HG03565 (cell line): ENCODE measurements around the gene MAN2B1.
"Not testable (repeated sequence)": the region's sequence is repeated elsewhere in the genome, so short reads cannot be mapped to it uniquely, and the experiment has no call there.

Experiments used
- ATAC-seq: cut with Tn5 transposase; IDR thresholded peaks from one replicate; pipeline ENCODE4 v1.9.1; 2021; ENCODE audit warnings: mild to moderate bottlenecking, moderate library complexity; ENCODE audit not compliant: unreplicated experiment

The MAN2B1 gene

DNA sequence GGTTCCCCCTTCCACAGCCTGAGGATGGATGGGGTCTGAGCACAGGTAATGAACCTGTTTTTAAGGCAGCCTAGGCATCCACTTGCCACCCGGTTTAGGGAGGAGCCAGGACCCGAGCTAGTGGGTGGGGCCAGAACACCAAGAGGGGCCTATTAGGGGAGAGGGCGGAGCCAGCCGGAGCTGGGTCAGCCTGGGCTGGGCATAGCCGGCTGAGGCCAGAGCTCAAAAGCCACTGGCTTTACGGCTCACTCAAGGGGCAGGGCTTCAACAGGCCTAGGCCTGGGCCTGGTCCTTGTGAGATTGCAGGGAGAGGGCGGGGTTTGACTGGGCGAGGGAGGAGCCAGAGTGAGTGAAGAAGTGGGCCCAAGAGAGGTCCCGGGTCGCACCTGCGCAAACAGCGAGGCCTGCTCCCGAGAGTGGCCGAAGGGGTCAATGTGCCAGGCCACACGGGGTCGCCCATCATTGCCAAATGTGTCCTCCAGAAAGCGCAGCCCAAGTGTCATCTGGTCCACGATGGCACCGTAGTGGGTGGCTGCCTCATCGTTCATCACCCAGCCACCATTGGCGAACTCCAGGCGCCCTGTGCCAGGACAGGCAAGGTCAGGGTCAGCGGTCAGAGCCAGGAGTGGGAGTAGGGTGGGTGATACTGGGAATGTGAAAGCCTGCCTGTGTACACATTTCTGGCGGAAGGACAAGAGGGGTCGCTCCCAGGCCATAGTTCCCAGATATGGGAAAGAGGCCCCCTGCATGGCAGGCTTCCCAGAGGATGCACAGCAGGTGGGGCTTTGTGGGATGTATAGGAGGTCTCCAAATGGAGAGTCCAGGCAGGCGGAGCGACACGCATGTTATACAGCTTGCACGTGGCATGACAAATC lies 1.9 kb downstream of the MAN2B1 start:
- no peak for ATAC-seq

- ATAC-seq = no peak
Measured at GRCh38 chr19:12660980-12661379, 5.6 kb downstream of the MAN2B1 start.

- no peak for ATAC-seq
Measured at GRCh38 chr19:12657966-12658365, 8.6 kb downstream of the MAN2B1 start.

- no peak for ATAC-seq
Measured at GRCh38 chr19:12656899-12657571, 9.5 kb downstream of the MAN2B1 start.

GRCh38 chr19:12655546-12655945 lies 11.0 kb downstream of the MAN2B1 start:
- ATAC-seq = no peak

- no peak for ATAC-seq
Measured at GRCh38 chr19:12652219-12652618, 14.3 kb downstream of the MAN2B1 start.

- no peak for ATAC-seq
Measured at GRCh38 chr19:12649941-12650340, 16.6 kb downstream of the MAN2B1 start.

- no peak for ATAC-seq
Measured at GRCh38 chr19:12648088-12648487, 18.5 kb downstream of the MAN2B1 start.

DNA sequence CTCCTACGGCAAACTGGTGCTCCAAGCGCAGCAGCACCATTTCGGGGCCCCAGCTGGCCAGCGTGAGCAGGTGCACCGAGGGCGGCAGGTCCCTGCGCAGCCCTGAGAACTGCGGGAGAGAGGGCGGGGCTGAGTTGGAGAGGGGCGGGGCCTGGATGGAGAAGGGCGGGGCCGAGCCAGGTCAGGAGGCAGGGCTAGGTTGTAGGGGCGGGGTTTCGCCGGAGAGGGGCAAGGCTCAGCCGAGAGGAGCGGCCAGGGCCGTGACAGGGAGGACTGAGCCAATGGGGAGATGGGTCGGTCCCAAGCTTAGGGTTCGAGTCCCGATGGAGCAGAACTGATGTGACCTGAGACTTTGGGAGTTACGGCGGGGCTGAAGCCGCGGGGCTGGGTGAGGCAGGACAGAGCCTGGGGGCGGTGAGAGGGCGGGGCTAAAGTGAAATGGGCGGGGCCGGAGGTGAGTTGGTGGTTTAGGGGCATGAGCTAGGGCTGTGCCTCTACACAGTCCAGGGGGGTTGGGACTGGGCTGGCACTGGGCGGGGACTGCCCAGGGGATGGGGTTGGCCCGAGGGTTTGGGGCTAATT lies 19.0 kb downstream of the MAN2B1 start:
- no peak for ATAC-seq

DNA sequence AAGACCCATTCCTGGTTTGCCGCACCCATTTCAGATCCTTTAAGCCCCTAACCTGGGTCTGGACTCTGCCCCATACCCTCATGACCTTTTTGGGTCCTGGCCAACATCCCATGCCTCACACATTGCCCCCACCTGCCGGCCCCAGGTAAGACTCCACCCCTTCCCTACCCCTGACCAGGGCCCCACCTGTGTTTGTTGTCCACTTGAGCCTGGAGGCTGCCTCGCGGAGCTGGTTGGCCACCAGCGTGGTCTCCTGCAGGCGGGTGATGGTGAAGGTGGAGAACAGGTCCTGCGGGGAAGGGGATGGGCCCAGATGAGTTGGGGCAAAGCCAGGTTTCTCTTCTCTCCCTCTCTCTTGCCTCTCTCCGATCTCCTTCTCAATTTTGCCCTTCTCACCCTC lies 19.5 kb downstream of the MAN2B1 start:
- no peak for ATAC-seq

DNA sequence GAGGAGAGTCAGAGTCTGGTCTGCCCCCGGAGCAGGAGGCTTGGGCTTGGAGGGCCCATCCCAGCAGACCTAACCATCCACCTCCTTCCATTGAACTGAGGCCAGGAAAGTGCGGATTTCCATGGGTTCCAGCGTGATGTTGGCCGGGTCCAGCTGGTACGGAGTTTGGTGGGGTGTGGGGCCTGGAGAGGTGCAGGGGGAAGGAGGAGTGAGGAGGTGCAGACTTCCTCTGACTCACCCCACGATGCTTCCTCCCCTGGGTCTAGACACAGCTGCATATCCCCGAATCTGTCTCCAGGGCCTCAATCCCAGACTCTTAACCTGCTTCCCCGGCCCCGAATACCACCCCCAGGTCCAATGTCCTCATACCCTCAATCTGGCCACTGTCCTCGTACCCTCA lies 20.0 kb downstream of the MAN2B1 start:
- no peak for ATAC-seq

DNA sequence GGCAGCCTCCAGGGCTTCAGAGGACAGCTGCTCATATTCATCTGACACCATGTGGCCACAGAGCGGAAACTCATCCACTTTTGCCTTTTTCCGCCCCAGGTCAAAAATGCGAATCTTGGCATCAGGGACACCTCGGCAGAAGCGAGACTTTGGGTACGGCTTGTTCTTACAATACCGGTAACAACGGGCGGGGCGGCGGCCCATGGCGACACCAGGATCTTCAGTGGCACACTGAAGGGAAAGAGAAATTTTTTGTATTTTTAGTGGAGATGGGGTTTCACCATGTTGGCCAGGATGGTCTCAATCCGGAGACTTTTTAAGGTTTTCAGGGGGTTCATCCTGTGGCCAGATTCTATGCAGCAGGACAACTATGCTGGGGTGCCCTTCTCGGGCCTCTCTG lies 22.8 kb downstream of the MAN2B1 start:
- not testable (repeated sequence) for ATAC-seq

GRCh38 chr19:12642506-12642905 lies 24.0 kb downstream of the MAN2B1 start:
- ATAC-seq = no peak

GRCh38 chr19:12641456-12641855 lies 25.1 kb downstream of the MAN2B1 start:
- ATAC-seq = no peak

DNA sequence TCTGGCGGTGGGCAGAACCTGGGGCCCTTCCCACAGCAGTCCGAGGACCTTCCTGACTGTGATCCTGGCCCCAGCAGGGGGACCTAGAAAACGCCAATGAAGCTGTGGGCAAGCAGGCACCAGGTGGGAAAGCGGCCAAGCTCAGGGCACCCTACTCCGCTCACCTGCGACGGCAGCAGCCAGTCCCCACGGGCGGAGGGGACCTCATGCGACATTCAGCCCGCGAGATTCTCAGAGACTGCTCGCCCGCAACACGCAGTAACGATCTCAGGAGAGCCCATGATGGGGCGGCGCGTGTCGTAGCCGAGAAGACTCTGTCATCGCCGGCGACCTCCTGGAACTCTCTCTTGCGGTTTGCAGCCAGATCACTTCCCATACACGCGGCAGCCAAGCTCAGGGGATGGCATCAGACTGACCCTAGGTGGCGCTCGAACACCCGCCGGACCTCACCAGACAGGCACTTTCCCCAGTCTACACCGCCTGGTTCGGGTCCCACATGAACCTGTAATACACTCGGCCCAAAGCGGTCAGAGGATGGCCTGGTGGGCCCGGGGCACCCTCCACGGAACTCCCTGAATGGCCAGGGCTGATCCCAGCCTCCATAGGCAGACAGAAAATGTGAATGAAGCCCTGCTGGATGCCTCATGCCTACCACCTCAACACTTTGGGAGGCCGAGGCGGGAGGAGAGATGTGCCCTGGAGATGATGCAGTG lies 26.5 kb downstream of the MAN2B1 start:
- no peak for ATAC-seq

- no peak for ATAC-seq
Measured at GRCh38 chr19:12638611-12639182, 27.8 kb downstream of the MAN2B1 start.

DNA sequence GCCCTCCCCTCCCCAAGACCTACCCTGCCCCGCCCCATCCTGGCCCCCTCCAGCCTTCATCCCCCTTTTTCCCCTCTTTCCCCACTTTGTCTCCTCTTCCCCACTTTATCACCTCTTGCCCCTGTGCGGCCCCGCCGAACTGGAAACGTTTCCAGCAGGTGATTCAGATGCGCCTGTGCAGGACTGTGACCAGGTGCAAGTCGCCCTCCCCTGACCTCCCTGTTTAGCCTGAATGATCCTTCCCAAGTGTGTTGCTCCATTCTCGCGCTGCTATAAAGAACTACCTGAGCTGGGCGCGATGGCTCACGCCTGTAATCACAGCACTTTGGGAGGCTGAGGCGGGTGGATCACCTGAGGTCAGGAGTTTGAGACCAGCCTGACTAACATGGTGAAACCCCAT lies 29.9 kb downstream of the MAN2B1 start:
- no peak for ATAC-seq

GRCh38 chr19:12629215-12629614 lies 37.3 kb downstream of the MAN2B1 start:
- ATAC-seq = no peak

DNA sequence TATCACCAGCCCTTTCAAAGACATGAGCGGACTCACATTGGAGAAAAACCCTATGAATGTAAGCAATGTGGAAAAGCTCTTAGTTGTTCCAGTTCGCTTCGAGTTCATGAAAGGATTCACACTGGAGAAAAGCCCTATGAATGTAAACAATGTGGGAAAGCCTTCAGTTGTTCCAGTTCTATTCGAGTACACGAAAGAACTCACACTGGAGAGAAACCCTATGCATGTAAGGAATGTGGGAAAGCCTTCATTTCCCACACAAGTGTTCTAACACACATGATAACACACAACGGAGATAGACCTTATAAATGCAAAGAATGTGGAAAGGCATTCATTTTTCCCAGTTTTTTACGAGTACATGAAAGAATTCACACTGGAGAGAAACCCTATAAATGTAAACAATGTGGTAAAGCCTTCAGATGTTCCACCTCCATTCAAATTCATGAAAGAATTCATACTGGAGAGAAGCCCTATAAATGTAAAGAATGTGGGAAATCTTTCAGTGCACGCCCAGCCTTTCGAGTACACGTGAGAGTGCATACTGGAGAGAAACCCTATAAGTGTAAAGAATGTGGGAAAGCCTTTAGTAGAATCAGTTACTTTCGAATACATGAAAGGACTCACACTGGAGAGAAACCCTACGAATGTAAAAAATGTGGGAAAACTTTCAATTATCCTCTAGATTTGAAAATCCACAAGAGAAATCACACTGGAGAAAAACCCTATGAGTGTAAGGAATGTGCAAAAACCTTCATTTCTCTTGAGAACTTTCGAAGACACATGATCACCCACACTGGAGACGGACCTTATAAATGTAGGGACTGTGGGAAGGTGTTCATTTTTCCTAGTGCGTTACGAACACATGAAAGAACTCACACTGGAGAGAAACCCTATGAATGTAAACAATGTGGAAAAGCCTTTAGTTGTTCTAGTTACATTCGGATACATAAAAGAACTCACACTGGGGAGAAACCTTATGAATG lies 38.2 kb downstream of the MAN2B1 start:
- ATAC-seq = no peak

DNA sequence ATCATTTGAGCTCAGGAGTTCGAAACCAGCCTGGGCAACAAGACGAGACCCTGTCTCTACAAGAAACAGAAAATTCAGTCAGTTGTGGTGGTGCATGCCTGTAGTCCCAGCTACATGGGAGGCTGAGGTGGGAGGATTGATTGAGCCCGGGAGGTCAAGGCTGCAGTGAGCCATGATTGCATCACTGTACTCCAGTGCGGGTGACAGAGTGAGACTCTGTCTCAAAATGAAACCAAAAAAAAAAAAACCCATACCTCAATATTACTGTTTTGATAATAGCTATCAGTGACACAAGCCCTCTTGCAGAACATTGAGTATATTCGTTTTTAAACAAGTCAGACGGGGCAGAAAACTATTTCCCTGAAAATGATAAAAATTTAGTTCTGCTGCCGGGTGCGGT lies 39.6 kb downstream of the MAN2B1 start:
- no peak for ATAC-seq
